ENCODE measurements around the gene PPP2R2D.
"Not testable (repeated sequence)": the region's sequence is repeated elsewhere in the genome, so short reads cannot be mapped to it uniquely, and the experiment has no call there.

PPP2R2D gene

DNA sequence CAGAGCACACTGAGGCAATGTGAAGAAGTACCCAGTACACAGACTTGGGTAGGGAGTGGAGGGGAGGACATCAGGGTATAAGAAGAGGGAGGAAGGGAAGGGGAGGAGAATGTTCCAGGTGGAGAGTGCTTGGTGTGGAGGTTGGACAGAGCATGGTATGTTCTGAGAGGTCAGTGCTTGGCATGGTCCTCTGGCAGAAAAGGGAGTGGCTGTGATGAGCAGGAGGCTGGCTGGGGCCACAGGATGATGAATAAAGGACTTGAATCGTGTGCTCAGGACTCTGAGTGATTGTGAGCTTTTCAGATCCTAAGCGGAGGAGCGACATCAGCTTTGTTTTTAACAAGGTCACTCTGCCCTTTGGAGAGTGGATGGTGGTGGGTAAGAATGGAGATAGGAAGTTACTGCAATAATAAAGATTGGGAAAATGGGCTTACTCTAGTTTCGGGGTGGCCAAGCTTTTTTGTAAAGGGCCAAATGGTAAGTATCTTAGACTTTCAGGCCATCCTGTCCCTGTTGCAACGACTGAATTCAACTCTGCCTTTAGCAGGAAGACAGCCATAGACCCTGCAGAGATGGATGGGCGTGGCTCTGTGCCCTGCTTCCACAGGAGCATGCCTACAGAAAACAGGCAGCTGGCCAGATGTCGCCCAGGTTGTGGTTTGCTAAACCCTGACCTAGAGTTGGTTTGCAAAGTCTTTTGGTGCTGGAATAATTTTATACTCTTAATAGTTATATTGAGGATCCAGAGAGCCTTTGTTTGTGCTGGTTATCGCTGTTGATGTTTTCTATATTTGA is 8.4 kb downstream of the PPP2R2D start:
- no peak for DNase-seq

- DNase-seq: no peak
These were observed 9.1 kb downstream of the PPP2R2D start for GRCh38 chr10:131909929-131910328.

- no peak for DNase-seq
These were observed 10.0 kb downstream of the PPP2R2D start for GRCh38 chr10:131910663-131911314.

DNA sequence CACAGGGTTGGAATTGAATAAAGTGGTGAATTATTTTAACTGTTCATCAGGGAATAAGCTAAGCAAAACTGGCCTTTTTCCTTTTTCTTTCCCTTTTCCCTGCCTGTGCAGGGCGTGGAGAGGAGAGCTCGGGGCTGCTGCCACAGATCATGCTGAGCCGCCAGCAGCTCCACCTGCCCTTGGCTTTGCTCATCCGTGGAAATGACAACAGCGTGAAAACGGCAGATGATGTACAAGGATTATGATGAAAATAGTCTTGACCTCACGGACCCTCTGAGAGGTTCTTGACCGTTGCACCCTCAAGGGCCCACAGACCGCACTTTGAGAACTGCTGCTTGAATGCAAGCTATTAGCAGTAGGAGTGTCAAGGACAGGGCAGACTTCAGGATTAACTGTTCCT is 10.6 kb downstream of the PPP2R2D start:
- DNase-seq: no peak

DNA sequence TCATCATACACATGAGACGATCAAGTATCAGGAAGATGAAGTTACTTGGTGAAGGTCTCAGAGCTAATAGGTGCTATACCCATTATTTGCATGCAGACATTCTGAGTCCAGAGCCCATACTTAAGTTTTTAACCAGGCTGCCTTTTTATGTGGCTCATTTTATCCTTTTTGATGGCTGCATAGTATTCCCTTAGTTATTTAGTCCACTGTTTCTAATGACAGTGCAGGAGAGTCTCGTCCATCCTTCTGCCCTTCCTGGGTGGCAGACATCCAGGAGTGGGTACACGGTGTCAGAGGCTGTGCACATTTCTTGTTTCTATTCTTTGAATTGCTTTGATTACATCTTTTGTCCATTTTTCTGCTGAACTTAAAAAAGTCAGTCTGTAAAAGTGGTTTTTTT is 11.8 kb downstream of the PPP2R2D start:
- no peak for DNase-seq

DNA sequence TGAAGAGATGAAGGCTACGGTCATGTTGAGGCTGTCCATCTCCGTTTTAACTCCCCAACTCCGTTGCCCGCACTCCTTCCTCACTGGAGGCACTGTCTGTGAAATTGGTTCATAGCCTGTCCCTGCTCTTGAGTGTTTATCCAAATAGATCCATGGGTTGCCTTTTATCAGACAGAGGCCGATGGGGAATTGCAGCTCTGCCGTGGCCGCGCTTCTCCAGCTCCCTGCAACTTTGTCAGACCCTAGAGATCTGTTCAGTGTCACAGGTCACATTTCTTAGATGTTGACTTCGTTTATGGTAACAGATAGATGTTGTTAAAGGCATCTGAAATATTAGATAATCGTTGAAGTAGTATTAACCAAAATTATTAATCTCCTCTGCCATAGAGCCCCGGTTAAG is 14.7 kb downstream of the PPP2R2D start:
- no peak for DNase-seq

- DNase-seq: no peak
These were observed 15.4 kb downstream of the PPP2R2D start for GRCh38 chr10:131915990-131916766.

DNA sequence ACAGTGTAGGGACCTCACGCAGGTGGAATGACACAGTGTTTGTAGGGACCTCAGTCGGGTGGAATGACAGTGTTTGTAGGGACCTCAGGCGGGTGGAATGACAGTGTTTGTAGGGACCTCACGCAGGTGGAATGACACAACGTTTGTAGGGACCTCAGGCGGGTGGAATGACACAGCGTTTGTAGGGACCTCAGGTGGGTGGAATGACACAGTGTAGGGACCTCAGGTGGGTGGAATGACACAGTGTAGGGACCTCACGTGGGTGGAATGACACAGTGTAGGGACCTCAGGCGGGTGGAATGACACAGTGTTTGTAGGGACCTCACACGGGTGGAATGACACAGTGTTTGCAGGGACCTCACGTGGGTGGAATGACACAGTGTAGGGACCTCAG is 16.0 kb downstream of the PPP2R2D start:
- not testable (repeated sequence) for DNase-seq

GRCh38 chr10:131917496-131917895 is 16.7 kb downstream of the PPP2R2D start:
- DNase-seq: not testable (repeated sequence)

DNA sequence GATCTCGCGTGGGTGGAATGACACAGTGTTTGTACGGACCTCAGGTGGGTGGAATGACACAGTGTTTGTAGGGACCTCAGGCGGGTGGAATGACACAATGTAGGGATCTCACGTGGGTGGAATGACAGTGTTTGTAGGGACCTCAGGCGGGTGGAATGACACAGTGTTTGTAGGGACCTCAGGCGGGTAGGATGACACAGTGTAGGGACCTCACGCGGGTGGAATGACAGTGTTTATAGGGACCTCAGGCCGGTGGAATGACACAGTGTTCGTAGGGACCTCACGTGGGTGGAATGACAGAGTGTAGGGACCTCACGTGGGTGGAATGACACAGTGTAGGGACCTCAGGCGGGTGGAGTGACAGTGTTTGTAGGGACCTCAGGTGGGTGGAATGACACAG is 18.7 kb downstream of the PPP2R2D start:
- not testable (repeated sequence) for DNase-seq

DNA sequence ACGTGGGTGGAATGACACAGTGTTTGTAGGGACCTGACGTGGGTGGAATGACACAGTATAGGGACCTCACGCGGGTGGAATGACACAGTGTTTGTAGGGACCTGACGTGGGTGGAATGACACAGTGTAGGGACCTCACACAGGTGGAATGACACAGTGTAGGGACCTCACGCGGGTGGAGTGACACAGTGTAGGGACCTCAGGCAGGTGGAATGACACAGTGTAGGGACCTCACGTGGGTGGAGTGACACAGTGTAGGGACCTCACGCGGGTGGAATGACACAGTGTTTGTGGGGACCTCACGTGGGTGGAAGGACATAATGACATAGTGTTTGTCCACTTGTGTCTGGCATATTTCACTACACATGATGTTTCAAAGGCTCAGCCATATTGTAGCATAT is 19.3 kb downstream of the PPP2R2D start:
- DNase-seq: no peak

DNA sequence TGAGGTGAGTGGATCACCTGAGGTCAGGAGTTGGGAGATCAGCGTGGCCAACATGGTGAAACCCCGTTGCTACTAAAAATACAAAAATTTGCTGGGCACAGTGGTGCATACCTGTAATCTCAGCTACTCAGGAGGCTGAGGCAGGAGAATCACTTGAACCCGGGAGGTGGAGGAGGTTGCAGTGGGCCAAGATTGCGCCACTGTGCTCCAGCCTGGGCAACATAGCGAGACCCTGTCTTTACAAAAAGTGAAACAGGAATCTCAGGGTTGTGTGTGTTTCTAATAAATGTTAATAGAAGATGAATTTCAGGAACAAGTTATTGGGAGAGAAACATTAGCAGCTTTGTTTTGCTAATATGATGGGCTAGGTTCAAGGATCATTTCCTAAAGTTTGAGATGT is 19.9 kb downstream of the PPP2R2D start:
- DNase-seq: no peak

GRCh38 chr10:131921184-131921583 is 20.4 kb downstream of the PPP2R2D start:
- no peak for DNase-seq

DNA sequence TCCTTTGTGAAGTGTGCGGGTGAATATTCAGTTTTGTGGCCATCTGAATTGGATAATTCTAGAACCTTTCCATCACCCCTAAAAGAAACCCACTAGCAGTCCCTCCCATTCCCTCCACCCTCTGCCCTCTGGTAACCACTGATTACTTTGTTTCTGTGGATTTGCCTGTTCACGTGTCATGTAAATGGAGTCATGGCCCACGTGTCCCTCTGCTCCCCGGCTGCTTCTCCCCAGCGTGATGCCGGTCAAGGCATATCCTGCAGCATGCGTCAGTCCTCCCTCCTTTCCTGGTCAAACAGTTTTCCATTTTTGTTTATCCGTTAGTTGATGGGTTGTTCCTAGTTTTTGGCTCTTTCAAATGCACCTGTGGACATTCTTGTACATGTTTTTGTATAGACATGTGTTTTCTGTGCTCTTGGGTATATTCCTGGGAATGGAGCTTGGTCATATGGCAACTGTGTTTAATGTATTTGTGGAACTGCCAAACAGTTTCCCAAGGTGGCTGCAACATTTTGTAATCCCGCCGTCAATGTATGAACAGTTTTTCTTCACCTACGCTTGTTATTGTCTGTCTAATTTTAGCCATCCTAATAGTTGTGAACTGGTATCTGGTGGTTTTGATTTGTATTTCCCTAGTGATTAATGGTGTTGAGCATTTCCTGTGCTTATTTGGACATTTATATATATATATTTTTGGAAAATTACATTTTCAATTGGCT is 22.4 kb downstream of the PPP2R2D start:
- DNase-seq: no peak

DNA sequence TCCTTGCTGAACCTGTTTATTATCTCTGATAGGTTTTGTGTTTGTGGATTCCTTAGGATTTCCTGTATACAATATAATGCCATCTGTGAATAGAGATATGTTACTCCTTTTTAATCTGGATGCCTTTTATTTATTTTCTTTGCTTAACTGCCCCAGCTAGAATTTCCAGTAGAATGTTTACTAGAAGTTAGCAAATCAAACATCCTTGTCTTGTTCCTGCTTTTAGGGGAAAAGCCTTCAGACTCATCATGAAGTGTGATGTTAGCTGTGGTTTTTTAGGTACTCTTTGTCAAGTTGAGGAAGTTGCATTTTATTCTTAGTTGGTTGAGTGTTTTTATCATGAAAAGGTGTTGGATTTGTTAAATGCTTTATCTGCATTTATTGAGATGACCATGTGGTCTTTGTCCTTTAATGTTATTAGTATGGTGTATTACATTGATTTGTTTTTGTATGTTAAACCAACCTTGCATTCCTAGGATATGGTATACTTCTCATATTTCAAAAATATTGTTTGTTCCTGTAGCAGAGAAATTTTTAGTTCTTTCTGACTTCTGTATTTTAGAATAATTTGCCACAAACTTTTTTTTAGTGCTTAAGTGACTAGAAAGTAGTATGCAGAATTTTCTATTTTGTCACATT is 24.3 kb downstream of the PPP2R2D start:
- DNase-seq: no peak

GRCh38 chr10:131925716-131926115 is 24.9 kb downstream of the PPP2R2D start:
- DNase-seq: no peak

DNA sequence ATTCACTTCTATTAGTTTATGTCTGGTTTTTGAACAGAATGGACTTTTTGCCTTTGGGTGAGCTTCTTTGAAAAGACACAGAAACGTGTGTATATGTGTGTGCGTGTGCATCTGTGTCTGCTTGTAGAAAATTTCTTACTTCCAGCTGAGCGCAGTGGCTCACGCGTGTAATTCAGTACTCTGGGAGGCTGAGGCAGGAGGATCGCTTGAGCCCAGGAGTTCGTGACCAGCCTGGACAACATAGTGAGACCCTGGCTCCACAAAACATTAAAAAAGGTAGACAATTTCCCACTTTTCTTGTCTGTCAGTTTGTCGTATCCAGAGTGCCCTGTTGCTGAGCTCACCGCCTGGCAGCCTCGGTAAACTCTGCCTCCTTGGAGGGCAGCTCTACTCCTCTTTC is 25.4 kb downstream of the PPP2R2D start:
- DNase-seq: no peak

- DNase-seq: no peak
These were observed 26.2 kb downstream of the PPP2R2D start for GRCh38 chr10:131926743-131927595.

GRCh38 chr10:131928248-131929095 is 27.7 kb downstream of the PPP2R2D start:
- DNase-seq: no peak

DNA sequence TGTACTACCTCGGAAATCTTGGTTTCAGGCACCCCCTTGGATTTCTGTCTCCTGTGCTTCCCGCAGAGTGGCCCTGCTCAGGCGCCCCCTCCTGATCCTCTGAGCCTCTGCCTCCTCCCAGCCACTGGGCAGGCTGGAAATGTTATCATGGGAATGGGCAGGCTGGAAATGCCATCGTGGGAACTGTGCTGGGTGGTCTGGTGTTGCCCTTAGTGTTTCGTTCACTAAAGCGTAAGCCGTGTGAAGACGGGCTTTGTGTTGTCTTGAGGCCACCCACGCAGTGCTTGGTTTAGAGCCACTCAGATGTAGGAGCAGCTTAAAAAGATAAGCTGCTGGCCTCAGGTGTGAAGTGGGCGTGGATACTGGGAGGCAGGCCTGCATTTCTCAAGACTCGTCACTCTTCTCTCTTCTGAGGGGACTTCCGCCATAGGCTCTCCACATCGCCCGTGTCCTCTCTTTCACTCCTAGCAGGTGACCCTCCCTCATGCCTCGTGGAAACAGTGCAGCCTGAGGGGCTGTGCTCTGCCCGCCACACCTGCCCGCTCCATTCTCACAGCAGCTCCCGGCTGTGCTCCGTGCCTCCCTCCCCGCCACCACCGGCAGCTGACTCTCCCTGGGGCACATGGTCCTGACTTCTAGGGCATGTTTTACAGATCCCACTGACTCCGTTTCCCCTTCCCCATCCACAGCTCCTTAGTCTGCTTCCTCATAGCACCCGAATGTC is 28.5 kb downstream of the PPP2R2D start:
- no peak for DNase-seq
